Sigmoid colon (tissue), 7 donors: Measurements from ENCODE around the gene LRRIQ3. TPM values are rescaled to one million over a fixed set of nuclear protein-coding genes. Genes with fewer than 3 reads are reported as not detected.

ENCODE experiments used
- DNase-seq: peaks from one replicate; pipeline ENCODE4 v3.0.0-alpha.2; 2019
- H3K27ac ChIP-seq, 4 donors: fragments of 200-600 bp; sonication (generic); one replicate each; pipeline ENCODE4 v1.5.1; 2016 to 2019; ENCODE audit warnings: mild to moderate bottlenecking in 1 of 4
- H3K27me3 ChIP-seq, 3 donors: fragments of 200-600 bp; sonication (generic); one replicate each; pipeline ENCODE4 v1.5.1; 2019; ENCODE audit warnings: mild to moderate bottlenecking in 1 of 3
- H3K36me3 ChIP-seq, 4 donors: fragments of 200-600 bp; sonication (generic); one replicate each; pipeline ENCODE4 v1.5.1; 2016 to 2019
- H3K4me1 ChIP-seq, 4 donors: fragments of 200-600 bp; sonication (generic); one replicate each; pipeline ENCODE4 v1.5.1; 2017 to 2019
- H3K4me3 ChIP-seq, 4 donors: fragments of 200-600 bp; sonication (generic); one replicate each; pipeline ENCODE4 v1.5.1; 2017 to 2019; ENCODE audit warnings: mild to moderate bottlenecking in 2 of 4, moderate library complexity in 1 of 4
- H3K9me3 ChIP-seq, 4 donors: fragments of 200-600 bp in 3 of 4; sonication (generic) in 3 of 4; one replicate each; pipeline versions ENCODE4 v1.5.1 to v1.6.1; 2013 to 2019
- EP300 ChIP-seq, 4 donors: sonication (generic); formaldehyde crosslinking; IDR thresholded peaks; one replicate each; pipeline ENCODE4 v1.6.1; 2017; ENCODE audit warnings: antibody characterized with exemption in 4 of 4
- POLR2A ChIP-seq, 2 donors: fragments of 450-650 bp; IDR thresholded peaks; one replicate each; pipeline ENCODE4 v1.6.1; 2016; ENCODE audit warnings: antibody characterized with exemption in 2 of 2, mild to moderate bottlenecking in 2 of 2, moderate library complexity in 2 of 2
- POLR2AphosphoS5 ChIP-seq, 4 donors: sonication (generic); formaldehyde crosslinking; IDR thresholded peaks; one replicate each; pipeline ENCODE4 v1.6.1; 2017; ENCODE audit warnings: antibody characterized with exemption in 4 of 4
- WGBS, 2 donors: extraction: QIAGEN DNeasy Blood & Tissue Kit; methylation state at CpG; one replicate each; pipeline ENCODE4 v1.1.7; 2013; 5-methylcytosine and 5-hydroxymethylcytosine counted together
- intact Hi-C: fragments of 100-400 bp; cut with DNase I; formaldehyde crosslinking; loops from one replicate; pipeline ENCODE4 v1.15.1; 2023
- polyA plus RNA-seq, 3 donors: library from polyadenylated mRNA; stranded (reverse); fragments of 200-250 nt; gene quantifications; one replicate each; pipeline ENCODE4 v1.2.3, GENCODE V29; 2013
- total RNA-seq, 4 donors: library from RNA; depleted of rRNA; stranded (reverse); fragments of >200 nt; gene quantifications; one replicate each; pipeline ENCODE4 v1.1.0, GENCODE V29; 2016
- TF ChIP-seq, protein P1 (sequence below), 4 experiments: fragments of 450-650 bp in 3 of 4; fragments of 200-600 bp in 1 of 4; IDR thresholded peaks; one replicate each; pipeline ENCODE4 v1.5.1; 2016 to 2019; ENCODE audit warnings: antibody characterized with exemption in 4 of 4, mild to moderate bottlenecking in 3 of 4, moderate library complexity in 2 of 4
- donor health status: healthy with polysubstance abuse.
- donor health status: Bipolar disorder and iron deficiency.
- donor health status: healthy.

Gene LRRIQ3
- total and polyA plus RNA-seq, 7 donors = 0.16 to 1.2 (median 0.35) TPM; not detected in 1

DNA sequence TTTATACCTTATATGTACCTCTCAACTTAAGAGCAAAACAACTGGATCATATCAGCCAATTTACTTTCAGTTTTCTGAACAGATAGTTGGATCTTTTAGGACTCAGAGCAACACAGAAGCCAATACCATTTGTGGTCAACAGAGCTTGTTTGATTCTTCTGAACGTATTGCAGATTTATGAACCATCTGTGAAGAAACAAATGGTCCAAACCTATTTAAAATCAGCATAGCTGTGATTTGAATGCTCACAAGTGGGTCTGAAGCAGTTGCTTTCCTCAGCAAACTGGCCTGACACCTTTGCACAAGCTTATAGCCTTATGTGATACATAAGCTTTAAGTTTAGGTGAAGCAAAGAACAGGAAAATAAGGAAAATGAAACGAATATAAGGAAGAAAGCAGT is 147.6 kb downstream of the LRRIQ3 start:
- WGBS, 2 donors = 38 to 62% methylated on average over 2 of the region's 2 CpGs
- Histone ChIP-seq H3K9me3 (no peaks in the 10 kb centered on the region), H3K27ac (no peak overlapping the region), H3K27me3 (no peaks in the 10 kb centered on the region), H3K36me3 (no peaks in the 10 kb centered on the region), H3K4me3 (no peak overlapping the region), H3K4me1 (no peaks in the 10 kb centered on the region)
- no peak for DNase-seq
- intact Hi-C loops = no loop called here
- no peak for TF ChIP-seq POLR2AphosphoS5 (IDR thresholded peaks at IDR 0.05)
- TF ChIP-seq, protein P1, sequence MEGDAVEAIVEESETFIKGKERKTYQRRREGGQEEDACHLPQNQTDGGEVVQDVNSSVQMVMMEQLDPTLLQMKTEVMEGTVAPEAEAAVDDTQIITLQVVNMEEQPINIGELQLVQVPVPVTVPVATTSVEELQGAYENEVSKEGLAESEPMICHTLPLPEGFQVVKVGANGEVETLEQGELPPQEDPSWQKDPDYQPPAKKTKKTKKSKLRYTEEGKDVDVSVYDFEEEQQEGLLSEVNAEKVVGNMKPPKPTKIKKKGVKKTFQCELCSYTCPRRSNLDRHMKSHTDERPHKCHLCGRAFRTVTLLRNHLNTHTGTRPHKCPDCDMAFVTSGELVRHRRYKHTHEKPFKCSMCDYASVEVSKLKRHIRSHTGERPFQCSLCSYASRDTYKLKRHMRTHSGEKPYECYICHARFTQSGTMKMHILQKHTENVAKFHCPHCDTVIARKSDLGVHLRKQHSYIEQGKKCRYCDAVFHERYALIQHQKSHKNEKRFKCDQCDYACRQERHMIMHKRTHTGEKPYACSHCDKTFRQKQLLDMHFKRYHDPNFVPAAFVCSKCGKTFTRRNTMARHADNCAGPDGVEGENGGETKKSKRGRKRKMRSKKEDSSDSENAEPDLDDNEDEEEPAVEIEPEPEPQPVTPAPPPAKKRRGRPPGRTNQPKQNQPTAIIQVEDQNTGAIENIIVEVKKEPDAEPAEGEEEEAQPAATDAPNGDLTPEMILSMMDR (IDR thresholded peaks at IDR 0.05) = no peak

DNA sequence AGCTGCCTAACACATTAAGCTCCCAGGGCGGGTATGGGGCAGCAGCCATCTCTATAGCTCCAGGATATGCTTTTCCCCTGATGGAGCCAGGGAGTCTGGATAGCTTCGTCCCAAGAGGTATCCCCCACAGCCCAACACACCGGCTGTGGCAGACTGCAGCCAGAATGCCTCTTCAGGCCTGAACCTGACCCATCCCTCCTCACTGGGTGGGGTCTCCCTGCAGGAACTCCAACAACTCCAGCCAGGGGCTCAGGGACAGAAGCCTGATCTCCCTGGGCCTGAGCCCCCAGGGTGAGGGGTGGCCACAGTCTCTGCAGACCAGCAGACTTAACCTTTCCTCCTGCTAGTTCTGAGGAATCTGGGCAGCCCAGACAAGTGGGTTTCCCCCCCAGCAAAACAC is 159.9 kb downstream of the LRRIQ3 start:
- intact Hi-C loops = no loop called here

DNA sequence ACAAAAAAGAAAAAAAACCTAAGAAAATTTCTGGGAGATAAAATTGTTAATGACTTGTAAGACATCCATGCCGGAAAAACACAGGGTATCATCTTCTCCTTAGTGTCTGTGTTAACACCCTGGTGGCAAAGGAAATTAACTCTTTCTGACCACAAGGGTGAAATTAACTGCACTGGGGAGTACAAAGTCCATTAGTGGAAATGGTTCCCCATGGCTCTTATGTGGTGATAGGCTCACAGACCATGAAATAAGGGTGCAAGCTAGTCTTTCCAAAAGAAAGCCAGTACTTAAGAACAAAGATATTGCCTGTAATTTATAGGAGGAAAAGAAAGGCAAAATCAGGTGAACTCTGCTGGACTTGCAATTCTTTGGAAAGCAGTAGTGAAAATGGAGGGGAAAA is 185.4 kb downstream of the LRRIQ3 start:
- no peak overlapping the region for H3K4me3 ChIP-seq
- TF ChIP-seq POLR2AphosphoS5 (IDR thresholded peaks at IDR 0.05) (no peak), EP300 (IDR thresholded peaks at IDR 0.05) (no peak), POLR2A (IDR thresholded peaks at IDR 0.05) (no peak)
- TF ChIP-seq, protein P1 (IDR thresholded peaks at IDR 0.05) = no peak
- no peak for DNase-seq
- no peaks in the 10 kb centered on the region for H3K27me3 ChIP-seq
- intact Hi-C loops = no loop called here
- WGBS, 2 donors = 24 to 46% methylated on average over 1 of the region's 1 CpG
- no peaks in the 10 kb centered on the region for H3K36me3 ChIP-seq
- H3K9me3 ChIP-seq = no peaks in the 10 kb centered on the region
- no peaks in the 10 kb centered on the region for H3K4me1 ChIP-seq
- H3K27ac ChIP-seq = no peak overlapping the region

More for the DNA sequence above, 159.9 kb downstream of the LRRIQ3 start:
- Histone ChIP-seq H3K4me1 (no peaks in the 10 kb centered on the region), H3K9me3 (peaks cover 0 to 2% (median 0%) of the 10 kb centered on the region in 4 donors), H3K4me3 (no peak overlapping the region), H3K36me3 (no peaks in the 10 kb centered on the region), H3K27ac (no peak overlapping the region), H3K27me3 (no peaks in the 10 kb centered on the region)
- WGBS, 2 donors = 86 to 87% methylated on average over 3 of the region's 3 CpGs
- DNase-seq = peak; percentile 37
- no peak for TF ChIP-seq EP300 (IDR thresholded peaks at IDR 0.05)
- TF ChIP-seq, protein P1 (IDR thresholded peaks at IDR 0.05) = no peak
- no peak for TF ChIP-seq POLR2AphosphoS5 (IDR thresholded peaks at IDR 0.05)
- TF ChIP-seq POLR2A (IDR thresholded peaks at IDR 0.05) = no peak

DNA sequence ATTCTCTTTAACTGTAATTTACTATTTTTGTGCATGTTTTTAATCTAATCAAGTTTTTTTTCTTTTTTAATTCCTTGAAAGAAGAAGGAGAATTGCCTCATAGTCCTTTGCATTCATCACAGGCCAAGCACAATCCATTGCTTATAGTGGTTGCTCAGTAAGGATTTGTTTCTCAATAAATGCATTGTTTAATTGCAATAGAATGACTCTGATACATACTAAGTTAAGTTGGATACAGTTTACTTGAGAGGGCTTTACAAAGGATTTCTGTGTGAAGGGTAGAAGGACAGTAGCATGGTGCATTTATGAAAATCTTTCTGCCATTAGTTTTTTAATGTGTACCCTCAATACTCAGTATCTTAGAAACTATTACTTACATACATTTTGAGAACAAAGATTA is 186.2 kb downstream of the LRRIQ3 start:
- Histone ChIP-seq H3K27ac (no peak overlapping the region), H3K36me3 (no peaks in the 10 kb centered on the region), H3K9me3 (no peaks in the 10 kb centered on the region), H3K4me3 (no peak overlapping the region), H3K27me3 (no peaks in the 10 kb centered on the region), H3K4me1 (no peaks in the 10 kb centered on the region)
- TF ChIP-seq, protein P1 (IDR thresholded peaks at IDR 0.05) = no peak
- TF ChIP-seq POLR2AphosphoS5 (IDR thresholded peaks at IDR 0.05) (no peak), EP300 (IDR thresholded peaks at IDR 0.05) (no peak), POLR2A (IDR thresholded peaks at IDR 0.05) (no peak)
- intact Hi-C loops = no loop called here
- no peak for DNase-seq

DNA sequence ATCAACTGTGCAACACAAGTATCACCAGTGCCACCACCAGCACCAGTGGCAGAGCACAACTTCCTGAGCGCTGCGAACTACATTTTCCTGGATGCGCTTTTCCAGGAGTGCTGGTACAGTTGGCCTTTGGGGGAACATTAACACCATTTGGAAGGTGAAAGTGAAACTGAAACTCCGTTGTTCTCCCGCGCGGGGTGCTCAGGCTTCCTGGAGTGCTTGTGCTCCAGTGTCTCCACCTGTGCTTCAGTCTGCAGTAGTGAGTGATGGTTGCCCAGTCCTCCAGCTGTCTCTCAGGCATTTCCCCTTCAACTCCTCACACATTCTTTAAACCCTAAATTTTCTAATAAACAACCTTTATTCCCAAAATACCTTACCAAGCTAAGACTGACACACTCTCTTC is 187.8 kb downstream of the LRRIQ3 start:
- Histone ChIP-seq H3K9me3 (no peaks in the 10 kb centered on the region), H3K27ac (no peak overlapping the region), H3K27me3 (no peaks in the 10 kb centered on the region), H3K36me3 (no peaks in the 10 kb centered on the region), H3K4me3 (no peak overlapping the region), H3K4me1 (no peaks in the 10 kb centered on the region)
- 61 to 72% methylated on average over 7 of the region's 7 CpGs for WGBS, 2 donors
- intact Hi-C loops = no loop called here
- no peak for DNase-seq
- TF ChIP-seq, protein P1 (IDR thresholded peaks at IDR 0.05) = no peak
- no peak for TF ChIP-seq EP300 (IDR thresholded peaks at IDR 0.05)
- TF ChIP-seq POLR2AphosphoS5 (IDR thresholded peaks at IDR 0.05) = no peak
- TF ChIP-seq POLR2A (IDR thresholded peaks at IDR 0.05) = no peak
